22Rv1 (cell line): ENCODE data around the gene SCNN1A.

Experiments
- CTCF ChIP-seq: fragments of 450-650 bp; IDR thresholded peaks from 2 replicates; pipeline ENCODE4 v1.5.1; 2017; ENCODE audit warnings: mild to moderate bottlenecking
- ZFX ChIP-seq: fragments of 450-650 bp; IDR thresholded peaks from 2 replicates; pipeline ENCODE4 v1.6.1; 2017; ENCODE audit warnings: antibody characterized with exemption, borderline replicate concordance

GRCh38 chr12:6306151-6306550 is 69.2 kb downstream of the SCNN1A start:
- no peak for TF ChIP-seq CTCF
- TF ChIP-seq ZFX = no peak
